HT1080 (cell line): Measurements from ENCODE around the gene VPS13D. TPM values are rescaled to one million over a fixed set of nuclear protein-coding genes. Genes with fewer than 3 reads are reported as not detected.
A peak's percentile ranks its signal among the peaks of the same experiment; 100 is the strongest.

ENCODE experiments used
- DNase-seq: peaks from one replicate; pipeline ENCODE4 v3.0.0-alpha.2; 2015; ENCODE audit warnings: low read depth
- total RNA-seq: library from RNA; depleted of rRNA; stranded (reverse); fragments of >200 nt; shearing (Covaris generic); gene quantifications from 2 replicates; pipeline ENCODE4 v1.2.3, GENCODE V29; 2014

The VPS13D gene
- total RNA-seq, 1 experiment from 2014 or later, result 12.7 TPM

GRCh38 chr1:12547586-12548225, 317.9 kb downstream of the VPS13D start:
- DNase-seq, result no peak

GRCh38 chr1:12548279-12548972, 318.6 kb downstream of the VPS13D start:
- no peak for DNase-seq

DNA sequence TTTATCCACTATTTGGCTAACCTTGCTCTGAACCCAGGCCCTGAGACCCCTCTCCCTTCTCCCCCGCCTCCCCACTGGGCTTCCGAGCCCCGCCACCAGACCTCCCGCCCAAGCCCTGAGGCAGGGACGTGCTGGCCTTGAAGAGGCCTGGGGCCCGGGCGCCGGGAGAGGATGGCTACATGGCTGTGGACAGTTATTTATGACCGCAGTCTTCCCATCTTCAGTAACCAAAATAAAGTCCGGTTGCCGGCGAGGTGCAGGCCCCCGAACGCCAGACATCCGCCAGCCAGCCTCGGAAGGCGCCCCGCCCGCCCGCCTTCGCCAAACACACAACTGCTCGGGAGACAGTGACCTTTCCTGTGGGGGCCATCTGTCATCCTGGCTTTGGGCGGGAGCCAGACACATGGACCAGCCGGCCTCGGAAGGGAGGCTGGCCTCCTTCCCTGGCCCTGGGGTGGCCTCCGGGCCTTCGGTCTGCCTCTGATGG, 319.2 kb downstream of the VPS13D start:
- DNase-seq, result no peak

DNA sequence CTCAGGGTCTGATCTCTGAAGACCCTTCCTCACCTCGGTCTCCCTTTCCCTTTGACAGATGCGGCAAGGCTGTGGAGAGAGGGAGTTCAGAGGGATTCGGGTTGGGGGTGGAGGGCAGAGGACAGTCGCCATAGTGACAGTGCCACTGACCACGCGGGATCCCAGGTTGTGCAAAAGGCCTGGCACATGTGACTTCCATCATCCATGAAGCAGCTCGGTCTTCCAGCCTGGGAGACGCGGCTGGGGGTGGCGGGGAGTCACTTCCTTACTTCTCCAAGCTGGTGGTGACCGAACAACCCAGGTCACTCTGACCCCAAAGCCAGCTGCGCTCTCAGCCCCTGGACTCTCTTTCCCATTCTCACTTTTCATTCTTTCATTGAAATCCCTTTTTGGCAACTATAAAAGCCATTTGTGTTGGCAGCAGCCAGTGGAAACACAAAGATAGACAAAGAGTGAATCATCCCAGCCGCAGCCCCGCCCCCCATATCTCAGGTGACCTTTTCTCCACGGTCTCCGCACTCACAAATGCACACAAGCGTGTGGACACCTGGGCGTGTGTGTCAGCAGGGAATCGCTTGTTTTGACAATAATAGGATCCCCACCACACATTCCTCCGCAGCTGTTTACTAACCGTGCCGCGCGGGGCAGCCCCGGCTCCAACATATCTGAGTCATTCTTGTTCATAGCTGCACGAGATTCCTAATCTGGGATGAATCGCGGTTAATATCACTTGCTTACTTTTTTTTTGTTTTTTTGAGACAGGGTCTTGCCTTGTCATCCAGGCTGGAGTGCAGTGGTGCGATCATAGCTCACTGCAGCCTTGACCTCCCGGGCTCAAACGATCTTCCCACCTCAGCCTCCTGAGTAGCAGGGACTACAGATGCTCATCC, 319.9 kb downstream of the VPS13D start:
- DNase-seq, result peak; percentile 94

DNA sequence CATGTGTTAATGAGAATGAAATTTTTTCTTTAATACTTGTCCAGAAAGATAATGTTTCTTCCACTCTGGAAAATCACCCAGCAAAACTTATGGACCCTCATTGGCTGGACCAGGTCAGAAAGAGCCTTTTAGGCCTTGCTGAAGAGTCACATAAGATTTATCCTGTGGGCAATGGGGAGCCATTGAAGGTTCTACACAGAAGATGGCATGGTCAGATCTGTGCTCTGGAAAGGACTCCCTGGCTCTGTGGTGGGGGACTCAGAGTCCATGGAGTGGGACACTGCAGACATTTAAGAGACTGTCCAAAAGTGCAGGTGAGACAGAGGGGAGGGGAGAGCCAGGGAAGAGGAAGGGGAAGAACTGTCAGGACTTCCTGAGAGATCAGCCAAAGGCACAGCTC, 321.8 kb downstream of the VPS13D start:
- no peak for DNase-seq

- DNase-seq, result no peak
Observed at GRCh38 chr1:12552111-12552888, 322.5 kb downstream of the VPS13D start.

GRCh38 chr1:12552951-12553921, 323.4 kb downstream of the VPS13D start:
- no peak for DNase-seq

- DNase-seq, result no peak
Observed at GRCh38 chr1:12553963-12554362, 324.1 kb downstream of the VPS13D start.

- DNase-seq, result no peak
Observed at GRCh38 chr1:12554521-12555305, 324.9 kb downstream of the VPS13D start.

GRCh38 chr1:12555411-12556367, 325.9 kb downstream of the VPS13D start:
- no peak for DNase-seq

DNA sequence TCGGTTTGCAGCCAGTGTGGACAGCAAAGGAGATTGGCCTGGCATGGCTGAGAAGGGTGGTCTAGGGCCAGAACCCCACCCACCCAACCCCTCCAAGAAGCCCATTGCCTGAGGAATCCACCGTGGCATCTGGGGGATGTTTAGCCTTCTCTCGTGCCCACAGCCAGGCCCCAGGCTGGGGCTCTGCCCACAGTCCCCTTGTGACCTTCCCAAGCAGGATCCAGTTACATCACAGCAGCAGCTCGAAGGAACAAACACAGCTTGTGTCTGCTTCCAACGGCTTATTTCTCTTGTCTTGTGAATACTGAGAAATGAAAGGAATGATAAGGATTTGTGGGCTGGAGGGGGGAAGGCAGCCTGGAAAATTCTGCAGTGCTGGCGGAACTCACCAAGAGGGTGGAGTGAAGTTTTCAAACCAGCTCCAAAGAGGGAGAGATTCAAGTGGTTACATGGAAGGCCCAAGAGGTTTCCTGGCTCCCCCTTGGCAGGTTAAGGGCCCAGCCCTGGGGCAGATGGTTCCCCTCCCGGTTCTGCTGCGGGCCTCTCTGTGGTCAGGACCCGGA, 326.6 kb downstream of the VPS13D start:
- DNase-seq, result peak; percentile 28

- no peak for DNase-seq
Observed at GRCh38 chr1:12556957-12557935, 327.4 kb downstream of the VPS13D start.

GRCh38 chr1:12561121-12561520, 331.3 kb downstream of the VPS13D start:
- DNase-seq, result no peak
